Stomach smooth muscle (tissue), 2 donors: ENCODE measurements around the gene ADAMTS16.

Source experiments
- H3K27ac ChIP-seq: one replicate; pipeline ENCODE4 v1.7.0; 2013; ENCODE audit warnings: mild to moderate bottlenecking, low read length, inconsistent platforms
- H3K27me3 ChIP-seq, 2 donors: one replicate each; pipeline ENCODE4 v1.7.0; 2013; ENCODE audit warnings: low read length in 2 of 2; ENCODE audit not compliant: insufficient read depth in 2 of 2, control insufficient read depth in 1 of 2
- H3K36me3 ChIP-seq, 2 donors: one replicate each; pipeline ENCODE4 v1.7.0; 2013; ENCODE audit warnings: low read length in 2 of 2; ENCODE audit not compliant: control insufficient read depth in 2 of 2, insufficient read depth in 2 of 2
- H3K4me1 ChIP-seq: one replicate; pipeline ENCODE4 v1.7.0; 2013; ENCODE audit warnings: low read length; ENCODE audit not compliant: control insufficient read depth, insufficient read depth
- H3K4me3 ChIP-seq, 2 donors: one replicate each; pipeline ENCODE4 v1.7.0; 2013; ENCODE audit warnings: low read length in 2 of 2
- H3K9ac ChIP-seq, 2 donors: one replicate each; pipeline ENCODE4 v1.7.0; 2013; ENCODE audit warnings: low read length in 2 of 2, mild to moderate bottlenecking in 1 of 2
- H3K9me3 ChIP-seq, 2 donors: one replicate each; pipeline ENCODE4 v1.7.0; 2013; ENCODE audit warnings: low read length in 2 of 2; ENCODE audit not compliant: control insufficient read depth in 2 of 2
- donor health status: healthy.
- donor health status: Pancreatic carcinoma.

ADAMTS16 gene

GRCh38 chr5:5159282-5160103, 19.4 kb downstream of the ADAMTS16 start:
- Histone ChIP-seq H3K4me3 (no peak overlapping the region), H3K9me3 (no peaks in the 10 kb centered on the region), H3K36me3 (no peaks in the 10 kb centered on the region), H3K4me1 (peaks cover 2% of the 10 kb centered on the region), H3K27me3 (no peaks in the 10 kb centered on the region), H3K27ac (no peak overlapping the region), H3K9ac (no peak overlapping the region)

DNA sequence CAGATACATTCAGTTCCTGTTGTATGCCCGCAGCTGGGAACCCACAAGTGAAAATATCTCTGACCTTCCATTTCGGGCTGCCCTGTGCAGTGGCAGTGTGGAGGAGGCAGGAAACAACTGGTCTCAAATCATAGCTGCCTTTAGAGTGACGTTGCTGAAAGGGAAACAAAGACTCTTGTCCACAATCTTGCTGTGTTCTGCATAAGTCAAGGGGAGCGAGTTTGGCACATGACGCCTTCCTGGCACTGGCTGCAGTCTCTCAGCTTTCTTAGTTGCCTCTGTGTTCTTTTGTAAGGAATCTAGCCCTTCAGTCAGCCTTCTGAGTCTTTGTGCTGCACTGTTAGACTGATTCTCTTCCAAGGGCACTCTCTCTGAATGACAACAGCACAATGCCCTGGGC, 24.0 kb downstream of the ADAMTS16 start:
- Histone ChIP-seq H3K4me1 (peaks cover 2% of the 10 kb centered on the region), H3K9me3 (no peaks in the 10 kb centered on the region), H3K36me3 (no peaks in the 10 kb centered on the region), H3K27me3 (no peaks in the 10 kb centered on the region), H3K9ac (no peak overlapping the region), H3K27ac (no peak overlapping the region), H3K4me3 (no peak overlapping the region)

DNA sequence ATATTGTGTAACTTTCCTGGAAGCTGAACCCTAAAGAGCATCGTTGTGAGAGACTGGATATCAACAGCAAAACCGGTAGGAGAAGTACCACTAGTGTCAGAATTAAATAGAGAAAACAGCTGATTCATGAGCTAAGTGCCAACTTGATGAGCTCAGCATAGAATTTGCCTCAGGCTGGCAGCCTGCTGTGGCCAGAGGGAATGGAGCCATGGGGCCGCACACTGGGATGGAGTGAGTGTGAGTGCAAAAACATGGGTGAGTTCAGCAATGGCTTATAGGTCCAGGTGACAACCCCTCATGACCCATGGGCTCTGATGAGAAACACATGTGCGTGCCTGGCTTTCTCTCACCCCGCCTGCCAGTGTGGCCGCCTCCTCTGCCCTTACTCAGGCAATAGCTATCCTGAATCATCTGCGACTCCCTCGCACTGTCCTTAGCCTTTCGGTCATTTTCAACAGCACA, 25.4 kb downstream of the ADAMTS16 start:
- H3K27ac ChIP-seq: no peak overlapping the region
- H3K9ac ChIP-seq: no peak overlapping the region
- peaks cover 2% of the 10 kb centered on the region for H3K4me1 ChIP-seq
- H3K4me3 ChIP-seq: no peak overlapping the region
- H3K9me3 ChIP-seq: no peaks in the 10 kb centered on the region
- no peaks in the 10 kb centered on the region for H3K36me3 ChIP-seq
- no peaks in the 10 kb centered on the region for H3K27me3 ChIP-seq

GRCh38 chr5:5169466-5169865, 29.3 kb downstream of the ADAMTS16 start:
- no peaks in the 10 kb centered on the region for H3K27me3 ChIP-seq
- H3K27ac ChIP-seq: no peak overlapping the region
- H3K9ac ChIP-seq: no peak overlapping the region
- no peaks in the 10 kb centered on the region for H3K36me3 ChIP-seq
- H3K4me1 ChIP-seq: no peaks in the 10 kb centered on the region
- no peak overlapping the region for H3K4me3 ChIP-seq
- no peaks in the 10 kb centered on the region for H3K9me3 ChIP-seq

DNA sequence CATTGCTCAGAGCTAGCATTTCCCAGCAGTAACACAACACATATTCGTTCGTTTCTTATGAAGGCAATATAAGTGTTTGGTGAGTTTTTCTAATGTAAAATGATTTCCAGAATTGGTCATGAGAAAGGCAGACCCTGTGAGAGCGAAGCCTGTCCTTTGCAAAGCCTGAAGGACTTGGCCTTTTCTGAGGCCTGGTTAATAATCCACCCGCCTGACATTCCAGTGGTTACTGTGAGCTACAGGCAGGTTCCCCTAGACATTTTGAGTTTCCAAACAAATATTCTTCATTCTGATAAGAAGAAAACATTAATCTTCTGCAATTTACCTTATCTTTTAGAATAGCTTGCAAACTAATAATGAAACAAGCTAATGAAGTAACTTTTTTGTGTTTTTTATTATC, 38.0 kb downstream of the ADAMTS16 start:
- Histone ChIP-seq H3K9ac (no peak overlapping the region), H3K36me3 (no peaks in the 10 kb centered on the region), H3K27me3 (peaks cover 0 to 3% of the 10 kb centered on the region in 2 donors), H3K9me3 (peaks cover 0 to 3% of the 10 kb centered on the region in 2 donors), H3K4me1 (no peaks in the 10 kb centered on the region), H3K27ac (no peak overlapping the region), H3K4me3 (no peak overlapping the region)

DNA sequence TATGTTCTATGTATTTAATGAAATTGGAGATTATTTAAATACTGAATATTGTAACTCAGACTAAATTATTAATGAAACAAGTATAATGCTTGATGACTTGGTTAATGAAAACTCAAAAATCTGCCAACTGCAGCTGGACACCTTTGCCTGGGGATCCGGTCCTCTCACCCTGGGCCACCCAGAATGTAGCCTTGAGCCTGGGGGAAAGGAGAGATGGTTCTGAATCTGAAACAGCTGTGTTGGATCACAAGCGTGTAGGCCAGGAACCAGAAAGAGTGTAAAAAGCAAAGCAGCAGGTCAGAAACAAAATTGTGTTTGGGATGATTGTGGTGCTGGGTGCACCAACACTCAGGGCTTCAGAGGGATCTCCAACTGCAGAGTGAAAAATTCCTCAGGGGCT, 38.5 kb downstream of the ADAMTS16 start:
- H3K36me3 ChIP-seq: no peaks in the 10 kb centered on the region
- peaks cover 0 to 3% of the 10 kb centered on the region in 2 donors for H3K9me3 ChIP-seq
- H3K9ac ChIP-seq: no peak overlapping the region
- H3K4me3 ChIP-seq: no peak overlapping the region
- peaks cover 0 to 7% of the 10 kb centered on the region in 2 donors for H3K27me3 ChIP-seq
- H3K4me1 ChIP-seq: no peaks in the 10 kb centered on the region
- H3K27ac ChIP-seq: no peak overlapping the region

DNA sequence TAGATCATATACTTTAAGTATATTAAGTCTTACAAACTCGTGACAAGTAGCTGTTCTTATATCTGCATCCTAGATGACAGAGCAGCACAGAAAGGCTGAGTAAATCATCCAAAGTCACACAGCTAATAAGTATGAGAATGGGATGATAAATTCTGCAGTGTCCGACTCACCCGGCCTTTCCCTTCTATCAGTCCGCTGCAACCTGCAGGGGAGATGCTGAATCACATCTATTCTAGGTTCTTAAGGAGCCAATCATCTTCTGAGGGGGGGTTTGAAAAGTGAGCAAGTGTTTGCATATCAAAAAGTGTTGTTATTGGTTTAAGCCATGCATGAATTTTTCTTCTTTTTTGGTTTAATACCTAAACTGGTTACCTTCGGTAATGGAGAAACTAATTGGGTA, 38.9 kb downstream of the ADAMTS16 start:
- H3K27ac ChIP-seq: no peak overlapping the region
- no peak overlapping the region for H3K4me3 ChIP-seq
- H3K9ac ChIP-seq: no peak overlapping the region
- H3K27me3 ChIP-seq: peaks cover 0 to 7% of the 10 kb centered on the region in 2 donors
- peaks cover 0 to 3% of the 10 kb centered on the region in 2 donors for H3K9me3 ChIP-seq
- H3K4me1 ChIP-seq: no peaks in the 10 kb centered on the region
- no peaks in the 10 kb centered on the region for H3K36me3 ChIP-seq

DNA sequence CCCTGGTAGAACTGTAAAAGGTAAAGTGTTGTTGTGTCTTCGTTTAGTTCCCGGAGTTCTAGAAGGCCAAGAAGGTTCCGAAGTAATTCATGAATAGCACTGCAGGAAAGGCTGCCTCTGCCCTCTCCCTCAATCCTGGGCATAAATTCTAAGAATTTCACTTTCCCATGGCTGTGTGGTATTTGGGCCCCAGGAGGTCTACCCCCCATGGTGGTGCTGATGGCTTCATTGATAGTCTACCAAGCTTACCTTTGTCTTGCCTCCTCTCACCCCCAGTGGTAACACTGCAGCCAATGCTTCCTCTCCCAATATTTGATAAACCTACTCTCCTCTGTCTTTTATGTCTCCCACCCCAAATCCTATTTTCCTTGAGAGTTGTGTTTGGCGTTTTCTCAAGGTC, 39.5 kb downstream of the ADAMTS16 start:
- H3K4me3 ChIP-seq: no peak overlapping the region
- peaks cover 0 to 3% of the 10 kb centered on the region in 2 donors for H3K9me3 ChIP-seq
- H3K27ac ChIP-seq: no peak overlapping the region
- H3K27me3 ChIP-seq: peaks cover 0 to 7% of the 10 kb centered on the region in 2 donors
- no peaks in the 10 kb centered on the region for H3K4me1 ChIP-seq
- H3K36me3 ChIP-seq: no peaks in the 10 kb centered on the region
- no peak overlapping the region for H3K9ac ChIP-seq

DNA sequence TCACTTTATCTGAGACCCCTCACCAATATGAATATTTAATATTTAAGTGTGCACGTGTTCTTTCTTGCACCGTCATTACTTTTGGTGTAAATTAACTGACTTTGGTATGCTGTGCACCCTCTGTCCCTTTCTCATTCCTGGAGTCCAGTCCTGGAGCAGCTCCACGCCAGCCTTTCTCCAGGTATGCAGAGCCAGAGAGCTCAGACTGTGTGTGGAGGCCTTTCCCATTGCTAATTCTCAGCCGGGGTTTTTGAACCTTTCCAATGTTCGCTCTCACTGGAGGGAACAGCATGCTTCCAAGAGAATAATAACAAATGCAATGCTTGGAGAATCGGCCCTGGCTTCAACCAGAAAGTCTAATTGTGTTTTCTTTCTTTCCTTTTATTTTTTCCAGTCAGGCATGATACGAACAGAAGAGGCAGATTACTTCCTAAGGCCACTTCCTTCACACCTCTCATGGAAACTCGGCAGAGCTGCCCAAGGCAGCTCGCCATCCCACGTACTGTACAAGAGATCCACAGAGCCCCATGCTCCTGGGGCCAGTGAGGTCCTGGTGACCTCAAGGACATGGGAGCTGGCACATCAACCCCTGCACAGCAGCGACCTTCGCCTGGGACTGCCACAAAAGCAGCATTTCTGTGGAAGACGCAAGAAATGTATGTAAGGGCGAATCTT, 41.7 kb downstream of the ADAMTS16 start:
- H3K4me3 ChIP-seq: no peak overlapping the region
- no peak overlapping the region for H3K9ac ChIP-seq
- no peaks in the 10 kb centered on the region for H3K36me3 ChIP-seq
- H3K9me3 ChIP-seq: peaks cover 0 to 2% of the 10 kb centered on the region in 2 donors
- H3K27me3 ChIP-seq: peaks cover 0 to 7% of the 10 kb centered on the region in 2 donors
- no peak overlapping the region for H3K27ac ChIP-seq
- H3K4me1 ChIP-seq: no peaks in the 10 kb centered on the region

DNA sequence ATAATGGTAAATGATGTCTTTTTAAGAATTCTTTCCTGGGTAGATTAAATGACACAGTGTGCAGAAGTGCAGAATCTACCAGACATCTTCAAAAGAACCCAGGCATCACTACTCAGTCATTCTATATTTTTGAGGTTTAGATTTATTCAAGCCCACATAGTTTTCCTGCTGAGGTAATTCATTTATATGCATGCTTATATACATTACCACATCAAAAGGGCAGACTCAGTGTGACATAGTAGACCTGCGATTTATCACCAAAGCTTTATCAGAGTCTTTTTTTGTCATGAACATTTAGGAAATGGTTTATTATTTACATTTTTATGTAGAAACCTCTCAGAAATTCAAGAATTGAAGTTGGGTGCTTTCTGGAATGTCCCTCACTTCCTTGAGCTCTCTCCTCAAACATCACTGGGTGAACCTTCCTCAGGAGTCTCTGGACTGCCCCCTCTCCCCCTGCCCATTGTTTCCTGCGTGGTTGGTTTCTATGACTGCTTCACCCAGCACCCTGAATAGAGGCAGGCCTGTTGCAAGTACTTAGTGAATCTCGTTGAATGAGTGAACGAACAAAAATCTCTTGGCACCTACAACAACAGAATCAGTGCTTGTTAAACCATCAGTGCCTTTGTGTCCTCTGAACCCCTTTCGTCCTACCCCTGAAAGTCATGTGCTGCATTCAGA, 42.5 kb downstream of the ADAMTS16 start:
- no peak overlapping the region for H3K9ac ChIP-seq

More for the DNA sequence above, 42.5 kb downstream of the ADAMTS16 start:
- H3K27me3 ChIP-seq: peaks cover 0 to 7% of the 10 kb centered on the region in 2 donors
- H3K4me1 ChIP-seq: no peaks in the 10 kb centered on the region
- H3K27ac ChIP-seq: no peak overlapping the region
- H3K4me3 ChIP-seq: no peak overlapping the region
- H3K9me3 ChIP-seq: peaks cover 0 to 2% of the 10 kb centered on the region in 2 donors
- no peaks in the 10 kb centered on the region for H3K36me3 ChIP-seq
